KOPT-K1 (cell line): ENCODE data around the gene SPRR1B.
"Not testable (repeated sequence)": the region's sequence is repeated elsewhere in the genome, so short reads cannot be mapped to it uniquely, and the experiment has no call there.

Experiments used
- H3K27ac ChIP-seq: fragments of 200-600 bp; sonication (generic); 2 replicates; pipeline ENCODE4 v1.5.1; 2016; ENCODE audit warnings: antibody characterized with exemption, mild to moderate bottlenecking, low read depth, low read length; ENCODE audit not compliant: poor library complexity, severe bottlenecking
- H3K36me3 ChIP-seq: fragments of 200-600 bp; sonication (generic); 2 replicates; pipeline ENCODE4 v1.5.1; 2017; ENCODE audit warnings: antibody characterized with exemption, mild to moderate bottlenecking, low read length, moderate library complexity; ENCODE audit not compliant: insufficient read depth
- H3K9me3 ChIP-seq: fragments of 200-600 bp; sonication (generic); 2 replicates; pipeline ENCODE4 v1.5.1; 2017; ENCODE audit warnings: antibody characterized with exemption, low read length, mild to moderate bottlenecking; ENCODE audit not compliant: insufficient read depth, poor library complexity, severe bottlenecking

Gene SPRR1B

DNA sequence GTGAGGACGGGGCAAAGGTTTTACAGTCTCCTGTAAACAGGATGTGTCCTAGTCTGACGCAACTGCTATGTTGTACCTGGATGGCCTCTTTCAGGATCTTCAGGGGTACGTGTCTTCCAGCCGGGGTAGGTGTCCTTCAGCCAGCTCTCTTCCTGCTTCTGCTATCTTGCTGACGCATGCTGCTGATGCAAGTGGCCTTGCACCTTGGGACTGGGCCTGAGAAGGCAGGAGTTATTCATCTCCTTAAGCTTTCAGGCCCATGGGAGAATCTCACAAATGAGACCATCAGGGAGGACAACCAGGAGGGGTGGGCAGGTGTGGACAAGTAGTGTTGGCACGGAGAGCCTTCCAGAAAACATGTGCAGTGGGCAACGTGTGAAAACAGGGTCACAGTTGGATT lies 7.9 kb upstream of the SPRR1B start:
- H3K9me3 ChIP-seq: no peaks in the 10 kb centered on the region
- H3K36me3 ChIP-seq: no peaks in the 10 kb centered on the region
- H3K27ac ChIP-seq: no peak overlapping the region

DNA sequence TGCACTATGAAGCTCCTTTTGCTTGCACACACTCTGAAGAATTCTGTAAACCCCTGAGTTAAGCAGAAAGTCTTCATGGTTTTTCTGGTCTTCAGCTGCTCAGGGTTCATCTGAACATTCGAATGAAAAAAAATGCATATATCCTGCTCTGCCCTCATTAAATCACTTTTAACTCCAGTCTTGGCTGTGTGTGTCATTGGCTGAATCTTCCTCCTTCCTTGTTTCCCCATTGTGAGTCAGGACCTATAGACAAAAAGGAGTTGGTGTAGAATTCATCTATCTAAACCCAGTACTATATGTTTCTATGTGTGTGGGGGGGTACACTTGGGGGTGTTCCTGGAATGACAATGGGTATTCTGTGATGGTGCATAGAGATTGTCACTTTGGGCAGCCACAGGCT lies 6.6 kb upstream of the SPRR1B start:
- H3K9me3 ChIP-seq: no peaks in the 10 kb centered on the region
- H3K27ac ChIP-seq: no peak overlapping the region
- H3K36me3 ChIP-seq: no peaks in the 10 kb centered on the region

GRCh38 chr1:153025797-153026196 lies 5.2 kb upstream of the SPRR1B start:
- H3K36me3 ChIP-seq: no peaks in the 10 kb centered on the region
- no peak overlapping the region for H3K27ac ChIP-seq

GRCh38 chr1:153028766-153029165 lies 2.2 kb upstream of the SPRR1B start:
- Histone ChIP-seq H3K36me3 (no peaks in the 10 kb centered on the region), H3K9me3 (no peaks in the 10 kb centered on the region), H3K27ac (no peak overlapping the region)

More at GRCh38 chr1:153025797-153026196, 5.2 kb upstream of the SPRR1B start:
- no peaks in the 10 kb centered on the region for H3K9me3 ChIP-seq

GRCh38 chr1:153032073-153032472 lies 1.1 kb downstream of the SPRR1B start:
- no peaks in the 10 kb centered on the region for H3K36me3 ChIP-seq
- H3K9me3 ChIP-seq: no peaks in the 10 kb centered on the region
- H3K27ac ChIP-seq: no peak overlapping the region

GRCh38 chr1:153032677-153033308 lies 1.8 kb downstream of the SPRR1B start:
- Histone ChIP-seq H3K9me3 (no peaks in the 10 kb centered on the region), H3K27ac (no peak overlapping the region), H3K36me3 (no peaks in the 10 kb centered on the region)

- H3K27ac ChIP-seq: no peak overlapping the region
- no peaks in the 10 kb centered on the region for H3K9me3 ChIP-seq
- no peaks in the 10 kb centered on the region for H3K36me3 ChIP-seq
Measured at GRCh38 chr1:153035211-153035610, 4.2 kb downstream of the SPRR1B start.

- Histone ChIP-seq H3K36me3 (no peaks in the 10 kb centered on the region), H3K9me3 (no peaks in the 10 kb centered on the region), H3K27ac (no peak within 1 kb of the TSS)
Measured at GRCh38 chr1:153040950-153041631, 10.1 kb downstream of the SPRR1B start, which contains the start of gene SPRR2D. Gene SPRR2D, minus strand, starts transcription at chr1:153041120. Its CDS starts 774 bp downstream, at chr1:153040346.

DNA sequence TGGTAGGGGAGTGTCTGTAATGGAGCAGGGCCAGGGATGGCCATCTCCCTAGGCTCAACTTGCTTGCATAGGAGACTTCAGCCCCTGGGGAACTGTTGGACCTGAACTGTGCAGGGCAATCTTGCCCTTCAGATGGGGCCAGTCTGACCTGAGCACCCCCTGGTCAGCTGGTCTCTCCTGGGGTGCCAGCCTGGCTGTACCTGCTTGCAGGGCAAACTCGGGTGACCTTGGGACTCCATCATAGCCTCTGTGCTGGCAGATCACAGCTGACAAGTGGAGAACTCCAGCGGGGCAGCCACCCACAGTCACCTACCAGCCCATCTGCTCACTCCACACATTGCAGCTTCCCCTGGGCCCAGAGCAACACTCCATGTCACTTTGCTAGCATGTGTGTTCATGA lies 18.2 kb downstream of the SPRR1B start:
- H3K27ac ChIP-seq: no peak overlapping the region
- H3K9me3 ChIP-seq: no peaks in the 10 kb centered on the region

DNA sequence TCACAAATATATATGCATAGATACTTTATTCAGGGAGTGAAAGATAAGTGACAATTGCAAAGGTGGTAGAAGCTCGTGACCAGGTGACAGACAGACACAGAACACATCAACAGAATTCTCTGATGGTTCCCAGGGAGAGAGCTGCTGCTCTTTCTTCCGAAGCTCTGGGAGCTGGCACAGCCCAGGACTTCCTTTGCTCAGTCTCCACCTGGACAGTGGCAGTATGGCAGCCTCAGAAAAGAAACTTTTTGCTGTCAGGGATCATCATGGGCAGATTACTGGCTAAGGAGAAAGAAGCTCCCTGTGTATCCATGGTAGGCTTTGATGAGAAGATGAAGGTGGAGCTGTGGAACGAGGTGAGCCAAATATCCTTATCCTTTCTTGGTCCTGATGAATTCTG lies 25.1 kb downstream of the SPRR1B start:
- not testable (repeated sequence) for H3K36me3 ChIP-seq, H3K27ac ChIP-seq, H3K9me3 ChIP-seq

More for the DNA sequence above, 18.2 kb downstream of the SPRR1B start:
- H3K36me3 ChIP-seq: no peaks in the 10 kb centered on the region

DNA sequence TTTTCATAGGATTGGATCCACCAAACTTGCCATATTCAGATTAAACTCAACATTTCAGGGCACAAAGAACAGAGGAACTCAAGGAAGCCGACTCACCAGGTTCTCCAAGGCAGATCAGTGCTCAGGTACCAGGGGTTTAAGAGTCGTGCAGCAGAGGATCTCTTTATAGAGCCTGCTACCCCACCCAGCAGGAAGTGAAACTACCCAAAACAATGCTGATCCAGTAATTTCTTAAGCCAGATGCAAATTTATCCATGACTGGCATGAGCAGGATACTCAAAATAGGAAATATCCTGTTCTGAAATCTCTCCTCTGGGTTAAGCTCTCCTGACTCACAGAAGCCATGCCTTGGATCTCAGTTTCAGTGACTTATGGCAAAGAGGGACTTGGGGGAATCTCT lies 26.4 kb downstream of the SPRR1B start, which contains the start of gene SPRR2A:
Gene SPRR2A, minus strand, starts transcription at position 138 of the 400 bp plus-strand sequence. CDS start 777 bp downstream, outside the sequence.
- Histone ChIP-seq H3K36me3 (no peaks in the 10 kb centered on the region), H3K9me3 (no peaks in the 10 kb centered on the region), H3K27ac (no peak within 1 kb of the TSS)

- no peak overlapping the region for H3K27ac ChIP-seq
- no peaks in the 10 kb centered on the region for H3K9me3 ChIP-seq
- no peaks in the 10 kb centered on the region for H3K36me3 ChIP-seq
Measured at GRCh38 chr1:153058154-153058553, 27.2 kb downstream of the SPRR1B start.

DNA sequence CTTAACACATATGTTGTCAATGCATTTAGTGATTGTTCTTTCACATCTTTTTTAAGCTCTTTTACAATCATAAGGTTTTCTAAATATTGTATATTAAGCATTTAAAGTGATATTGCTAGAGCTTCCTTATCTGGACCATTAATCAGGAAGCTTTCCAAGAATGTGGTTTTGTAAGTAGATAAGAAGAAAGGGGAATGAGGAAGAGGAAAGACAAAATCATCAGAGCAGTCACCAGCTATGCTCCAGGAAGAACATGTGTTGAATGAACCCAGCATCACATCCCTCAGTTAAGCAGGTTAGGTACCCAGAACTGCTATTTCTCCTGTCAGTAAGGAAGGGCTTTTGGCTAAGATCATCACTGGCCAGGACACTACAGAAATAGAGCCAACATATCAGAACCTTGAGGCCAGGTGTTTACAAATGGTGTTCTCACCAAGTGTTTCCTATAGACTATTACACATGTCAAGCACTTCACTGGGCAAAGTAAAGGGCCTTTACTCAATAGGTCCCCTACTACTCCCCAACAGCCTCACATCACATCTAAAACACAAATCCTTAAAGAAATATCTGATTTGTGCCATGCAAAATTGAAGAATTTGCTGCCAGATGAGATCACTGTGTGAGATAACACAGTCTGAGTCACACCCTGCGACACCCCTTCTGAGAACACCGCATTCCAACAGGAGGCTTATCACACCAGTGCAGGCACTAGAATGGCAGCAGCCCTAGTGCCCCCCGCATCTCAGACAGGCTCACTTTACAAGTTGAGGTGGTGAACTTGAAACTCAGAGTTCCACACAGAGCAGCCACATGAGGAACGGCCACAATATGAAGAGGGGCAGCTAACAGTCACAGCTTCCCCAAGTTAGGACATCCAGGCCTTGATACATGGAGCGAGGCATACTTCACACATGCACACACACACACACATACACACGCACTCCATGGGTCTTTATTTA lies 28.1 kb downstream of the SPRR1B start:
- Histone ChIP-seq H3K27ac (no peak overlapping the region), H3K9me3 (no peaks in the 10 kb centered on the region), H3K36me3 (no peaks in the 10 kb centered on the region)

GRCh38 chr1:153070243-153070642 lies 39.2 kb downstream of the SPRR1B start:
- Histone ChIP-seq H3K36me3 (no peaks in the 10 kb centered on the region), H3K27ac (no peak overlapping the region), H3K9me3 (no peaks in the 10 kb centered on the region)

- Histone ChIP-seq H3K27ac (no peak within 1 kb of the TSS), H3K9me3 (no peaks in the 10 kb centered on the region), H3K36me3 (no peaks in the 10 kb centered on the region)
Measured at GRCh38 chr1:153071511-153071910, 40.5 kb downstream of the SPRR1B start, which contains the start of gene SPRR2B. Gene SPRR2B, minus strand, starts transcription at chr1:153071611. Its CDS starts 772 bp downstream, at chr1:153070839.
